Measurements from ENCODE around the gene ASMT.
"Not testable (repeated sequence)": the region's sequence is repeated elsewhere in the genome, so short reads cannot be mapped to it uniquely, and the experiment has no call there.

Gene ASMT

DNA sequence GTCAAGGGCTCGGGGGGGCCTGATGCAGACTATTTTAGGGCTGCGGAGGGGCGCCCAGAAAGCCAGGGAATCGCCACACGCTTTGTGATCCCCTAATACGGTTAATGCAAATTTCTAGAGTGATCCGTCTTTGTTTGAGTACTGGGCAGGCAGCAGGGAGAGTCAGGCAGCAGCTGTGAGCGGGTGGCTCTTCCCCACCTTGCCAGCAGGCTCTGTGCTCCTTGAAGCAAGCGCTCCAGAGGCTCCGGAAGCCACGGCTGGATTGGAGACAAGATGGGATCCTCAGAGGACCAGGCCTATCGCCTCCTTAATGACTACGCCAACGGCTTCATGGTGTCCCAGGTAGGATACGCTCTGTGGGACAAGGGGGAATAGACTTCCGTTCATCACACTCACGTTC is at the start of gene ASMT:
Gene ASMT (plus strand): TSS at position 133 of the 400 bp plus-strand sequence. CDS start 141 bp downstream, at position 274.
- FAIRE-seq, result no peak
- DNase-seq (ENCODE audit: extremely low spot score, insufficient read length, low read depth), result no peak

DNA sequence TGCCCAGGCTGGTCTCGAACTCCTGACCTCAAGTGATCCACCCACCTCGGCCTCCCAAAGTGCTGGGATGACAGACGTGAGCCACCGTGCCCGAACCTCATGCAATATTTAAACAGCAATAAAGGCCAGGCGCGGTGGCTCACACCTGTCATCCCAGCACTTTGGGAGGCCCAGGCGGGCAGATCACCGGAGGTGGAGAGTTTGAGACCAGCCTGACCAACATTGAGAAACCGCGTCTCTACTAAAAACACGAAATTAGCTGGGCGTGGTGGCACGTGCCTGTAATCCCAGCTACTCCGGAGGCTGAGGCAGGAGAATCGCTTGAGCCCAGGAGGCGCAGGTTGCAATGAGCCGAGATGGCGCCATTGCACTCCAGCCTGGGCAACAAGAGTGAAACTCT is 40.7 kb upstream of the ASMT start:
- not testable (repeated sequence) for FAIRE-seq; DNase-seq (ENCODE audit: extremely low spot score, insufficient read length, low read depth)

DNA sequence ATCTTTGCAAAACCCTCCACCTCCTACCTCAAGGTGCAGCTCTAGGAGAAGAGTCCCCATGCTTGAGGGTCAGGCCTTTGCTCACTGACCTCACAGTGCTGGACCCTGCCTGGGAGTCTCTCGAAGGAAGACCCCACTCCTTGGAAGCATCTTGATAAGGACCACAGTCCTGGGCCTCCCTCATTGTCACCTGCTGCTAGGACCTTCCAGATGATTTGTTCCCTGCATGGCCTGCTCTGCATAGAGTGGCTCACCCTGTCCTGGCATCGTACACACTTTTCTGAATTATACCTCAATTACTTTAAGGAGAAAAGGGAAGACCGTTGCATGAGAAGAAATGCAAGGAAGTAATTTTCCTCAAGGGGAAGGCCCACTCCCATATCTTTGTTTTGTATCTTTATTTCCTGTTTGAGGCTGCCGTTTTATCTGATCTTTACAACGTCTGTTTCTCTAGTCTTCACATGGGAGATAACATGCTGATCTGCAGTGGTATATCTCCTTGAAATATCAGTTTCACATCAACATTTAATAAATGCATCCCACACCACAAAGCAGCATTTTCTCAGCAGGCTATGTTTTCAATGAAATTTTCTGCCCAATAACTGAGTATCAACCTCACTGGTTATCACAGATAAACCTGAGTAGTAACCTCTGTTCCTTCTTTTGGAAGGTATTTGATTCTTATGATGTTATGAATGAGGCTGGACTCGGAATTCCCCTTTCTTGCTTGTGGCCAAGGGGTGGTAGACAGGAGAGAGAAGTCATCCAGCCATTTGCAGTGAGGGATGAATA is 38.5 kb upstream of the ASMT start:
- no peak for DNase-seq (ENCODE audit: extremely low spot score, insufficient read length, low read depth)
- no peak for FAIRE-seq

DNA sequence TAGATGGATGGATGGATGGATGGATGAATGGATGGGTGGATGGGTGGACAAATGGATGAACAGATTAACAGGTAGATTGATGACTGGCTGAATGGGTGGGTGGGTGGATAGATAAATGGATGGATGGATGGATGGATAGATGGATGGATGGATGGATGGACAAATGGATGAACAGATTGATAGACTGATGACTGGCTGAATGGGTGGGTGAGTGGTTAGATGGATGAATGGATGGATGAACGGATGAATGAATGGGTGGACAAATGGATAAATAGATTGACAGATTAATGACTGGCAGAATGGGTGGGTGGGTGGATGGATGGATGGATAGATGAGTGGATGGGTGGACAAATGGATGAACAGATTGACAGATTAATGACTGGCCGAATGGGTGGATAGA is 37.0 kb upstream of the ASMT start:
- no peak for FAIRE-seq
- no peak for DNase-seq (ENCODE audit: extremely low spot score, insufficient read length, low read depth)

DNA sequence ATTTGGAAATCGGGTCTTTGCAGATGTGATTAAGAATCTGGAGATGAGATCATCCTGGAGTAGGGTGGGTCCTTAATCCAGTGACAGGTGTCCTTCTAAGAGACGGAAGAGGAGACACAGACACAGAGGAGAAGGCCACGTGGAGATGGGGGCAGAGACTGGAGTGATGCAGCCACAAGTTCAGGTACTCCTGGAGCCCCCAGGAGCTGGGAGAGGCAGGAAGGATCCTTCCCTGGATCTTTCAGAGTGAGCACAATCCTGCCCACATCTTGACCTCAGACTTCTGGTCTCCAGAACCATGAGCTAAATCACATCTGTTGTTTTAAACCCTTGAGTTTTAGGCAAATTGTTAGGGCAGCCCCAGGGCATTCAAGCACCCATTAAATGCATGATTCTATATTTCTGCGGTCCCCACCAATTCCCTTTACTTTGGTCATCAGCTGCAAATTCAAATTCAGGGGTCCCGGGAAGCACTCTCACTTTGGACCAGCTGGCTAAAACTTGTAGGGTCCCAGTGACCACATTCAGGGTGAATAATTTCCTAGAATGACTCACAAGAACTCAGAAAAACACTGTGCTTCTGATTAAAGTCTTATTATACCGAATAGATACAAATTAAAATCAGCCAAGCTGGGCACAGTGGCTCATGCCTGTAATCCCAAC is 36.2 kb upstream of the ASMT start:
- DNase-seq (ENCODE audit: extremely low spot score, insufficient read length, low read depth) (no peak), FAIRE-seq (no peak)

DNA sequence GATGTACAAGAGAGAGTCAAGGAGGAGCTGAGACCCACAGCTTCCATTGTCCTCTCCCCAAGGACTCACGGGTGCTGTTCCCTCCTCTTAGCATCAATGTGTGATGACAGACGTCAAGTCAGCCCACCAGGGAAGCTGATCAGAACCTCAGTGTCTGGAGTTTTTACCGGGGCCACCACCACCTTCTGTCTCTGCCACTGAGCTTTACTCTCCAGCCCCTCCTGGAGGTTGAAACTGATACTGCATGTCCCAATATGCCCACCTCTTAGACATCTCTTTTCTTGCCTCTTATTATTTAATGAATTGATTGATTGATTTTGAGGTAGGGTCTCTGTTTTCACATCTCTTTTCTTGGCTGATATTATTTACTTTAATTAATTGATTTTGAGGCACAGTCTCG is 33.7 kb upstream of the ASMT start:
- no peak for DNase-seq (ENCODE audit: extremely low spot score, insufficient read length, low read depth)
- peak; percentile 64 for FAIRE-seq

GRCh38 chrX:1582686-1583437 is 32.0 kb upstream of the ASMT start:
- DNase-seq (ENCODE audit: extremely low spot score, insufficient read length, low read depth) (no peak), FAIRE-seq (peak; percentile 90)

DNA sequence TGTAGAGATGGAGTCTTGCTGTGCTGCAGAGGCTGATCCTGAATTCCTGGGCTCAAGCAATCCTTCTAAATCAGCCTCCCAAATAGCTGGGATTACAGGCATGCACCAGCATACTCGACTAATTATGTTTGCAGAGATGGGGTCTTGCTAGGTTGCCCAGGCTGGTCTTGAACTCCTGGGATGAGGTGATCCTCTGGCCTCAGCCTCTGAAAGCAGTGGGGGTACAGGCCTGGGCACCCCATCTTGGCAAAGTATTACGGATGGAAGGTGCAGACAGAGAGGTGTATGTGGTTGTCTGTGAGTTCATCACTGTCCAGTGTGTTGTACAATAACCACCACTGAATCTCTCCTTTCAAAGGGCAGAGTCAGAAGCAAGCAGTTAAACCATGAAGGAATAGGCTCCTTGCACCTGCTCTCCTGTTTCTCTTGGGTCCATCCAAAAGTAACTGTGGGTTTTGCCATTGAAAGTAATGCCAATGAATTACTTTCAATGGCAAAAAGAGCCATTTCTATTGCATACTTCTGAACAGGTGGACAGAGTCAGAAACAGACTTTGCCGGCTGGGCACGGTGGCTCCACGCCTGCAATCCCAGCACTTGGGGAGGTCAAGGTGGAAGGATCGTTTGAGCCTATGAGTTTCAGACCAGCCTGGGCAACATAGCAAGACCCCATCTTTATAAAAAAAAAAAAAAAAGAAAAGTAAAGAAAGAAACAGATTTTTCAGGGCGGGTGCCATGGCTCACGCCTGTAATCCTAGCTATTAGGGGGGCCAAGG is 30.4 kb upstream of the ASMT start:
- DNase-seq (ENCODE audit: extremely low spot score, insufficient read length, low read depth), result no peak
- FAIRE-seq, result no peak

DNA sequence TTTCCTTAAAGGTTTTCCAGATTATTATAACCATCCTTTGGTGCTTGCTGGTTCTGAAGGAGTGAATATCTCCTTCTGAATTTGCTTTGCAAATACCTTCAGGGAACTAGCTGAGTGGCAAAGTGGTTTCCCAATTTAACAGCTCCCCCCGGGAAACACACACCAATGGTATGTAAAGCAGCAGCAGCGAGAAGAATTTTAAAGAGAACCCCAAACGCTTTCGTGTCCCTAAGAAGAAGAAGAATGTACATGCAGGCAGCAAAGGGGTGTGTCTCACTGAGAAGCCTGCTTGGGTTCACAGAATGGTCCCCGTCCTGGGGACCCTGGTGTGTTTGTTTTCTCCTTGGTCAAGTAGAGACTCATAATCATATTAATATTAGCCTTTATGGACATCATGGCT is 27.7 kb upstream of the ASMT start:
- no peak for DNase-seq (ENCODE audit: extremely low spot score, insufficient read length, low read depth)
- no peak for FAIRE-seq

- FAIRE-seq (peak; percentile 47), DNase-seq (ENCODE audit: extremely low spot score, insufficient read length, low read depth) (no peak)
Measured at GRCh38 chrX:1589356-1590130, 25.3 kb upstream of the ASMT start.

DNA sequence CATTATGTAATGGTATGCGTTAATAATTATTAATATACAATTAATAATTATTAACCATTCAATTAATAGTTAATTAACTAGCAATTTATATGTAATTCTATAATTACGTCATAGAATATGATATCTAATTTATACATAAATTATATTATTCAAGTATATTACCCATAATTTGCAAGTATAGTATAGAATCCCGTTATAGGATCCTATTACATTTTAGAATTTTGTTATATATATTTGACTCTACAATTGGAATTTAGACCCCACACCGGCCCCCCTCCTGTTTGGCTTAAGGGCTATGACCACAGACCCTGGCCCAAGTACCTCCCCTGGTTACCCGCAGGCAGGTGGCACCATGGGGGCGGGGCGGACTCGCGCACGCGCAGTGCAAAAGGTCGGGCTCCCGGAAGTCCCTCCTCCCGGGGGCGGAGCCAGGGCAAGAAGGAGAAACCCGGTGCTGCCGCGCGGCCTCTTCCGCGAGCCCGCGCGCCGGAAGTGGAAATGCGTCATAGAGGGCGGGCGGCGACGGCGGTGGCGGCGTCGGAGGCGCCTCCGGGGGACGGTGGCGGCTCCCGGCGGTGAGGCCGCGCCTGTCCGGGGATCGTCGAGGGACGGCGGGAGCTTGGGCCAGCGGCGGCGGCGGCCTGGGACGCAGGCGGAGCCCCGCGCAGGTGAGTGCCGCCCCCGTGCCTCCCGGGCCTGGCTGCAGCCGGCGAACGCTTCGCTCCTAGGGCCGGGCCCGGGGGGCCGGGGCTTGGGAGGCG is 23.6 kb upstream of the ASMT start, which contains the start of gene AKAP17A:
Gene AKAP17A (plus strand): TSS at position 503 of the 761 bp plus-strand sequence. CDS start 1,859 bp downstream, outside the sequence.
- DNase-seq (ENCODE audit: extremely low spot score, insufficient read length, low read depth) (peak; percentile 92), FAIRE-seq (peak; percentile 95)

DNA sequence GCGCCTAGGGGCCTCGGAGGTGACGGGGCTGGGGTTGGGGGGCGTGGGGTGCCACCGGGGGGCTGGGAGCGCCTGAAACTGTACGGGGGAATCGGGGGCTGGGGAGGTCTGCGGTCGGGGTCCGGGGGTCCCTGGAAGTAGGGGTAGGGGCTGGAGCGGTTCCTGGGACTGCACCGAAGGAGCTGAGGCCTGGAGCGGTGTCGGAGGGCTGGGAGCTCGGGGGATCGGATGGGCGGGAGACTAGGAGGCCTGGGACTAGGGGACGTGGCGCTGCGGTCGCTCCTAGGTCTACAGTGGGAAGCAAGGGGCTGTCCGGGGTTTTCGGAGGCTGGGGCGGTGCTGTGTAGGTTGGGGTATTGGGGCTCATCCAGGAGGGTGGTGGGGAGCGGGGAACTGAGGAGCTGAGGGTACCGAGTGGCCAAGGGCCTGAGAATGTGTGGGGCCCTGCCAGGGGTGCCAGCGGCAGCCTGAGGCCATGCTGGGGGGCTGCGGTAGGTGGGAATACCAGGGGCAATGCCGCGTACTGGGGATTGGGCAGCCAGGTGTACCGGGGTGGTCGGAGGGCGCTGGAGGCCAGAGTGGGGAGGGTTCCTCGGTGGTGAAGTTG is 22.9 kb upstream of the ASMT start:
- no peak for DNase-seq (ENCODE audit: extremely low spot score, insufficient read length, low read depth)
- FAIRE-seq, result no peak

- FAIRE-seq, result peak; percentile 88
- DNase-seq (ENCODE audit: extremely low spot score, insufficient read length, low read depth), result peak; percentile 56
Measured at GRCh38 chrX:1592470-1593142, 22.3 kb upstream of the ASMT start.

DNA sequence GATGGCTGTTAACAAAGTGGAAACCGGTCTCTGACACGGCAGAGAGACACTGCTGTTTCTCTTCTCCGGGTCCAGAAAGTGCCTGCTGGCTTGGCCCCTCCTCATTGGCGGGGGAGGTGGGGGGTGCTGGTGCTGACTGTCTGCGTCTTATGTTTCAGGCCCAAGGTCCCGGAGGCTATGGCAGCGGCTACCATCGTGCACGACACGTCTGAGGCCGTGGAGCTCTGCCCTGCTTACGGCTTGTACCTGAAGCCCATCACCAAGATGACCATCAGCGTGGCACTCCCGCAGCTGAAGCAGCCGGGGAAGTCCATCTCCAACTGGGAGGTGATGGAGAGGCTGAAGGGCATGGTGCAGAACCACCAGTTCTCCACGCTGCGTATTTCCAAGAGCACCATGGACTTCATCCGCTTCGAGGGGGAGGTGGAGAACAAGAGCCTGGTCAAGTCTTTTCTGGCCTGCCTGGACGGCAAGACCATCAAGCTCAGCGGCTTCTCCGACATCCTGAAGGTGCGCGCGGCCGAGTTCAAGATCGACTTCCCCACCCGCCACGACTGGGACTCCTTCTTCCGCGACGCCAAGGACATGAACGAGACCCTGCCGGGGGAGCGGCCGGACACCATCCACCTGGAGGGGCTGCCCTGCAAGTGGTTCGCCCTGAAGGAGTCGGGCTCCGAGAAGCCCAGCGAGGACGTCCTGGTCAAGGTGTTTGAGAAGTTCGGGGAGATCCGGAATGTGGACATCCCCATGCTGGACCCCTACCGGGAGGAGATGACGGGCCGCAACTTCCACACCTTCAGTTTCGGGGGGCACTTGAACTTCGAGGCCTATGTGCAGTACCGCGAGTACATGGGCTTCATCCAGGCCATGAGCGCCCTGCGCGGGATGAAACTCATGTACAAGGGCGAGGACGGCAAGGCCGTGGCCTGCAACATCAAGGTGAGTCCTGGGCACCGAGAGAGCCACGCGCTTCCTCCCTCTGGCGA is 21.3 kb upstream of the ASMT start:
- FAIRE-seq (no peak), DNase-seq (ENCODE audit: extremely low spot score, insufficient read length, low read depth) (no peak)

DNA sequence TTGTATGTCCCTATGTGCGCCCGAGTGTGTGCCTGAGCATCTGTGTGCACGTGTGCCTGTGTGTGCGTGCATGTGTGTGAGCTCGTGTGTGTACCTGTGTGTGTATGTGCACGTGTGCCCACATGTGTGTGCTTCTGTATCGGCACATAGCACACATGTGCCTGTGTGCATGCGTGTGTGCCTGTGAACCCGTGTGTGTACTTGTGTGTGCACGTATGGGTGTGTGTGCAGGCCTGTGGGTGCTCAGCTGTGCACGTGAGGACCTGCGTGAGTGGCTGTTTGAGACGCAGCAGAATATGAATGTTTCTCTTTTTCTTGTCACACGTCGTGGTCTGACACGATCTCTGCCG is 19.2 kb upstream of the ASMT start:
- FAIRE-seq (no peak), DNase-seq (ENCODE audit: extremely low spot score, insufficient read length, low read depth) (no peak)

GRCh38 chrX:1596676-1597344 is 18.0 kb upstream of the ASMT start:
- FAIRE-seq, result no peak
- DNase-seq (ENCODE audit: extremely low spot score, insufficient read length, low read depth), result no peak

Measured in GM18507 (cell line).